Endothelial cell of umbilical vein (primary cell): ENCODE results near the gene B4GALNT3. TPM values are rescaled to one million over a fixed set of nuclear protein-coding genes. Genes with fewer than 3 reads are reported as not detected.

Experiments
- BruUV-seq: library from RNA; stranded (reverse); fragments of 400-500 nt; replicated peaks from 2 replicates; lab custom pipeline; 2021; lab: Mats Ljungman, UMichigan
- CTCF ChIA-PET: fragments of 300-600, 350-600 bp; sonication (Branson Sonifier 250); formaldehyde crosslinking; loops from one replicate; lab custom pipeline; 2021; ENCODE audit warnings: antibody characterized with exemption, inconsistent platforms; lab: Charles Lee
- POLR2A ChIA-PET: fragments of 300-600, 350-600 bp; sonication (Branson Sonifier 250); formaldehyde crosslinking; loops from one replicate; lab custom pipeline; 2021; ENCODE audit warnings: antibody characterized with exemption, inconsistent platforms; lab: Charles Lee
- DNase-seq: peaks from one replicate; pipeline ENCODE4 v3.0.0-alpha.2; 2011; ENCODE audit warnings: low read depth, low spot score
- FAIRE-seq: peaks from 2 replicates; lab custom pipeline; 2011; peaks lifted over from hg19 to GRCh38; lab: Jason Lieb, UNC
- H2AFZ ChIP-seq: 2 replicates; pipeline ENCODE4 v1.6.0; 2012; ENCODE audit warnings: low read depth, low read length, control low read depth, inconsistent platforms
- H3K27ac ChIP-seq: 2 replicates; pipeline ENCODE4 v1.5.1; 2011; ENCODE audit warnings: low read depth, mild to moderate bottlenecking, control low read depth, low read length, moderate library complexity; ENCODE audit not compliant: insufficient read depth
- H3K27me3 ChIP-seq, 2 experiments: 2 replicates each; pipeline versions ENCODE4 v1.6.0 to v1.6.1; 2011; ENCODE audit warnings: low read length in 2 of 2, mixed read lengths in 1 of 2; ENCODE audit not compliant: control insufficient read depth in 2 of 2, insufficient read depth in 2 of 2
- H3K36me3 ChIP-seq, 2 experiments: 2 replicates in 1 of 2; 3 replicates in 1 of 2; pipeline ENCODE4 v1.5.1; 2011; ENCODE audit warnings: low read length in 2 of 2, mild to moderate bottlenecking in 1 of 2, moderate library complexity in 1 of 2; ENCODE audit not compliant: control insufficient read depth in 2 of 2, insufficient read depth in 2 of 2; ENCODE audit errors: extremely low read depth in 1 of 2
- H3K4me1 ChIP-seq: 3 replicates; pipeline ENCODE4 v1.5.1; 2011; ENCODE audit warnings: mild to moderate bottlenecking, low read length; ENCODE audit not compliant: control insufficient read depth, insufficient read depth; ENCODE audit errors: extremely low read depth
- H3K4me2 ChIP-seq: 2 replicates; pipeline ENCODE4 v1.6.1; 2011; ENCODE audit warnings: low read length, control low read depth, mixed read lengths; ENCODE audit not compliant: insufficient read depth
- H3K4me3 ChIP-seq, 3 experiments: fragments of 200-600 bp in 1 of 3; sonication (generic), shearing (Covaris generic) in 1 of 3; replicated peaks in 1 of 3; 2 replicates each; pipeline ENCODE4 v1.5.1; 2011 to 2016; ENCODE audit warnings: control low read depth in 3 of 3, low read length in 3 of 3, mild to moderate bottlenecking in 2 of 3, inconsistent platforms in 1 of 3, low read depth in 1 of 3, moderate library complexity in 1 of 3; ENCODE audit not compliant: insufficient read depth in 1 of 3
- H3K79me2 ChIP-seq: 2 replicates; pipeline ENCODE4 v1.6.0; 2012; ENCODE audit warnings: low read length, inconsistent platforms; ENCODE audit not compliant: control insufficient read depth, insufficient read depth
- H3K9ac ChIP-seq: replicated peaks from 2 replicates; pipeline ENCODE3; 2011; ENCODE audit warnings: low read length, control low read depth; ENCODE audit not compliant: insufficient read depth; ENCODE audit errors: extremely low read depth
- H3K9me1 ChIP-seq: replicated peaks from 3 replicates; pipeline ENCODE4 v1.6.0; 2011; ENCODE audit warnings: mild to moderate bottlenecking, low read length; ENCODE audit not compliant: control insufficient read depth, insufficient read depth; ENCODE audit errors: extremely low read depth
- H3K9me3 ChIP-seq: replicated peaks from 2 replicates; pipeline ENCODE4 v1.5.1; 2012; ENCODE audit warnings: low read length, inconsistent platforms; ENCODE audit not compliant: control insufficient read depth, insufficient read depth
- H4K20me1 ChIP-seq: replicated peaks from 2 replicates; pipeline ENCODE3; 2011; ENCODE audit warnings: mild to moderate bottlenecking, low read length; ENCODE audit not compliant: control insufficient read depth, insufficient read depth; ENCODE audit errors: extremely low read depth
- EZH2 ChIP-seq: IDR thresholded peaks from 2 replicates; pipeline ENCODE4 v1.6.1; 2012; ENCODE audit warnings: borderline replicate concordance, low read depth, mild to moderate bottlenecking, moderate library complexity, low read length, inconsistent platforms; ENCODE audit not compliant: severe bottlenecking
- FOS ChIP-seq: IDR thresholded peaks from 2 replicates; pipeline ENCODE4 v1.6.1; 2011; ENCODE audit warnings: mild to moderate bottlenecking, low read length, moderate library complexity, borderline replicate concordance; ENCODE audit not compliant: insufficient read depth
- GATA2 ChIP-seq: IDR thresholded peaks from 2 replicates; pipeline ENCODE4 v1.7.0; 2011; ENCODE audit warnings: low read depth, mild to moderate bottlenecking, moderate library complexity, mixed read lengths, low read length; ENCODE audit not compliant: insufficient read length, insufficient read depth
- JUN ChIP-seq: IDR thresholded peaks from 2 replicates; pipeline ENCODE4 v1.6.1; 2011; ENCODE audit warnings: borderline replicate concordance, low read depth; ENCODE audit not compliant: insufficient read length, insufficient read depth
- MYC ChIP-seq: IDR thresholded peaks from one replicate; pipeline ENCODE4 v1.6.1; 2011; ENCODE audit warnings: mild to moderate bottlenecking, low read depth, low read length
- POLR2A ChIP-seq: IDR thresholded peaks from 2 replicates; pipeline ENCODE4 v1.6.1; 2012; ENCODE audit warnings: low read depth, mild to moderate bottlenecking, control low read depth, low read length
- POLR2AphosphoS5 ChIP-seq: IDR thresholded peaks from 2 replicates; pipeline ENCODE4 v1.6.1; 2012; ENCODE audit warnings: low read depth, mild to moderate bottlenecking, control low read depth, low read length, moderate library complexity; ENCODE audit not compliant: insufficient read depth
- dilution Hi-C: fragments of 300-500 bp; cut with MboI; formaldehyde crosslinking; loops from one replicate; pipeline ENCODE4 v1.15.0; 2019; ENCODE audit warnings: low sequenced_read_pairs; ENCODE audit not compliant: extremely low pct_ligation_motif_present
- intact Hi-C: fragments of 100-400 bp; cut with micrococcal nuclease; formaldehyde crosslinking; loops from one replicate; pipeline ENCODE4 v1.10.0; 2022
- polyA plus RNA-seq, 4 experiments: library from polyadenylated mRNA; depleted of rRNA in 3 of 4; stranded (reverse) in 3 of 4; unstranded in 1 of 4; fragments of >200 nt; gene quantifications; 2 replicates each; pipeline versions ENCODE4 v1.2.1 to v1.2.3, GENCODE V29; 2011 to 2012; ENCODE audit warnings: missing spikeins in 1 of 4
- total RNA-seq: library from RNA; stranded (reverse); gene quantifications from 2 replicates; pipeline ENCODE4 v1.2.3, GENCODE V29; 2021
- TF ChIP-seq, protein P1 (sequence below), 2 donors: IDR thresholded peaks; 1 replicate in 1 of 2; 2 replicates in 1 of 2; pipeline ENCODE4 v1.5.1; 2011; ENCODE audit warnings: low read length in 2 of 2, mild to moderate bottlenecking in 2 of 2, moderate library complexity in 2 of 2, control low read depth in 1 of 2, inconsistent platforms in 1 of 2, low read depth in 1 of 2; ENCODE audit not compliant: insufficient read depth in 1 of 2; ENCODE audit errors: extremely low read depth in 1 of 2
- TF ChIP-seq, protein P2 (sequence below): IDR thresholded peaks from 2 replicates; pipeline ENCODE4 v1.6.1; 2011; ENCODE audit not compliant: insufficient read depth, insufficient read length

B4GALNT3 gene
- total and polyA plus RNA-seq, 2 donors (not counting 3 experiments of a cell fraction or from before 2014, with no cell fraction given) = 0.07 TPM; not detected in 1

DNA sequence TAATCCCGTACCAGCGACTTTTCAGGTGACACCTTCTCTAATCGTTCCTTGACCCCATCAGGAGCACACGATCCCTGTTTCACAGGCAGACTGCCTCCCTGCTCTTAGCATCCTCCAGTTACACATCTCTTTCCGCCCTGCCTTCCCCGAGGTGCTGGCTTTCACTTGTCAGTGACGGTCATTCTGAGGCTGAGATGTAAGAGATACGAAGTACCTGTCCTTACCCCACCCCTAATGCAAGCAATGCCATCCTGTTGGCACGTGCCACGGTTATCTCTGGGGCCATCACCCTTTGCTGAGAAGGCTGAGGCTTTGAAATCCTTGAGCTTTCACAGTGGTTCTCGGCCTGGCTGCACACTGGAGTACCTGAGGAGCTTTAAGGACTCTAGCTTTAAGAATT, 24.4 kb downstream of the B4GALNT3 start:
- Histone ChIP-seq H3K79me2 (no peaks in the 10 kb centered on the region), H3K9ac (no peak overlapping the region), H3K27me3 (peaks cover 15 to 19% of the 10 kb centered on the region in 2 experiments), H3K4me2 (no peak overlapping the region), H2AFZ (no peak overlapping the region), H3K36me3 (no peaks in the 10 kb centered on the region), H3K4me1 (no peaks in the 10 kb centered on the region), H4K20me1 (no peaks in the 10 kb centered on the region), H3K9me1 (no peaks in the 10 kb centered on the region), H3K9me3 (no peaks in the 10 kb centered on the region), H3K4me3 (no peak overlapping the region), H3K27ac (no peak overlapping the region)
- ChIA-PET CTCF (interaction anchor here (0.7 to 2.1 kb wide), 4 partner anchors 8 to 46 kb away, joined by 3 to 4 read pairs (median 4); no protein-coding TSS in a partner anchor), POLR2A (no interaction called here)
- DNase-seq (no peak), FAIRE-seq (no peak)
- intact Hi-C loops (no loop called here), dilution Hi-C loops (no loop called here)
- no peak for TF ChIP-seq POLR2A
- no peak for TF ChIP-seq FOS
- TF ChIP-seq EZH2 = no peak
- TF ChIP-seq, protein P1, sequence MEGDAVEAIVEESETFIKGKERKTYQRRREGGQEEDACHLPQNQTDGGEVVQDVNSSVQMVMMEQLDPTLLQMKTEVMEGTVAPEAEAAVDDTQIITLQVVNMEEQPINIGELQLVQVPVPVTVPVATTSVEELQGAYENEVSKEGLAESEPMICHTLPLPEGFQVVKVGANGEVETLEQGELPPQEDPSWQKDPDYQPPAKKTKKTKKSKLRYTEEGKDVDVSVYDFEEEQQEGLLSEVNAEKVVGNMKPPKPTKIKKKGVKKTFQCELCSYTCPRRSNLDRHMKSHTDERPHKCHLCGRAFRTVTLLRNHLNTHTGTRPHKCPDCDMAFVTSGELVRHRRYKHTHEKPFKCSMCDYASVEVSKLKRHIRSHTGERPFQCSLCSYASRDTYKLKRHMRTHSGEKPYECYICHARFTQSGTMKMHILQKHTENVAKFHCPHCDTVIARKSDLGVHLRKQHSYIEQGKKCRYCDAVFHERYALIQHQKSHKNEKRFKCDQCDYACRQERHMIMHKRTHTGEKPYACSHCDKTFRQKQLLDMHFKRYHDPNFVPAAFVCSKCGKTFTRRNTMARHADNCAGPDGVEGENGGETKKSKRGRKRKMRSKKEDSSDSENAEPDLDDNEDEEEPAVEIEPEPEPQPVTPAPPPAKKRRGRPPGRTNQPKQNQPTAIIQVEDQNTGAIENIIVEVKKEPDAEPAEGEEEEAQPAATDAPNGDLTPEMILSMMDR (IDR thresholded peaks at IDR 0.05; ENCODE audit: extremely low read depth in 1 of 2, insufficient read depth in 1 of 2, low read depth in 1 of 2, low read length in 2 of 2) = no peak
- no peak for TF ChIP-seq MYC
- no peak for TF ChIP-seq POLR2AphosphoS5
- no peak for TF ChIP-seq GATA2
- no peak for TF ChIP-seq JUN
- TF ChIP-seq, protein P2, sequence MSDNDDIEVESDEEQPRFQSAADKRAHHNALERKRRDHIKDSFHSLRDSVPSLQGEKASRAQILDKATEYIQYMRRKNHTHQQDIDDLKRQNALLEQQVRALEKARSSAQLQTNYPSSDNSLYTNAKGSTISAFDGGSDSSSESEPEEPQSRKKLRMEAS = no peak
- BruUV-seq = no TSS peak
